HEK293 (cell line): ENCODE measurements around the gene CHD5.

ENCODE experiments used
- AEBP2 ChIP-seq: fragments of 450-650 bp; formaldehyde crosslinking; IDR thresholded peaks from 2 replicates; pipeline ENCODE4 v1.5.1; 2016; ENCODE audit warnings: missing biosample characterization, missing genetic modification characterization, borderline replicate concordance
- BCL11A ChIP-seq: fragments of 450-650 bp; formaldehyde crosslinking; IDR thresholded peaks from 2 replicates; pipeline ENCODE4 v1.5.1; 2016; ENCODE audit warnings: low read depth, missing biosample characterization, missing genetic modification characterization
- EGR2 ChIP-seq: fragments of 450-650 bp; formaldehyde crosslinking; IDR thresholded peaks from 2 replicates; pipeline ENCODE4 v1.5.1; 2016; ENCODE audit warnings: low read depth, missing biosample characterization, missing genetic modification characterization
- FEZF1 ChIP-seq: fragments of 450-650 bp; formaldehyde crosslinking; IDR thresholded peaks from 2 replicates; pipeline ENCODE4 v1.5.1; 2016; ENCODE audit warnings: missing biosample characterization, missing genetic modification characterization
- KLF7 ChIP-seq: fragments of 450-650 bp; formaldehyde crosslinking; IDR thresholded peaks from 2 replicates; pipeline ENCODE4 v1.5.1; 2016; ENCODE audit warnings: missing biosample characterization, missing genetic modification characterization, borderline replicate concordance
- RBAK ChIP-seq: fragments of 450-650 bp; formaldehyde crosslinking; IDR thresholded peaks from 2 replicates; pipeline ENCODE4 v1.5.1; 2016; ENCODE audit warnings: missing biosample characterization, missing genetic modification characterization
- TCF7L2 ChIP-seq: IDR thresholded peaks from 2 replicates; pipeline ENCODE4 v1.6.1; 2011; ENCODE audit warnings: low read depth, mild to moderate bottlenecking, inconsistent platforms, low read length, moderate library complexity, borderline replicate concordance
- YY1 ChIP-seq: fragments of 450-650 bp; formaldehyde crosslinking; IDR thresholded peaks from 2 replicates; pipeline ENCODE4 v1.5.1; 2018; ENCODE audit warnings: missing biosample characterization, missing genetic modification characterization
- ZBTB10 ChIP-seq: fragments of 450-650 bp; formaldehyde crosslinking; IDR thresholded peaks from 2 replicates; pipeline ENCODE4 v1.5.1; 2016; ENCODE audit warnings: missing biosample characterization, missing genetic modification characterization
- ZBTB26 ChIP-seq: fragments of 450-650 bp; formaldehyde crosslinking; optimal IDR thresholded peaks from 2 replicates; pipeline ENCODE3; 2016; ENCODE audit warnings: missing biosample characterization, mild to moderate bottlenecking, missing genetic modification characterization
- ZNF169 ChIP-seq: fragments of 450-650 bp; formaldehyde crosslinking; IDR thresholded peaks from 2 replicates; pipeline ENCODE4 v1.5.1; 2016; ENCODE audit warnings: missing biosample characterization, missing genetic modification characterization
- ZNF274 ChIP-seq, 2 experiments: fragments of 200-500 bp in 1 of 2; fragments of 450-650 bp in 1 of 2; sonication (Bioruptor generic) in 1 of 2; formaldehyde crosslinking in 1 of 2; IDR thresholded peaks; 2 replicates each; pipeline versions ENCODE4 v1.5.1 to v1.6.1; 2014 to 2016; ENCODE audit warnings: borderline replicate concordance in 1 of 2, inconsistent platforms in 1 of 2, low read length in 1 of 2, missing biosample characterization in 1 of 2, missing genetic modification characterization in 1 of 2
- ZNF610 ChIP-seq: fragments of 450-650 bp; formaldehyde crosslinking; IDR thresholded peaks from 2 replicates; pipeline ENCODE4 v1.5.1; 2016; ENCODE audit warnings: missing biosample characterization, missing genetic modification characterization, borderline replicate concordance
- ZNF645 ChIP-seq: fragments of 450-650 bp; formaldehyde crosslinking; IDR thresholded peaks from 2 replicates; pipeline ENCODE4; 2016; ENCODE audit warnings: missing biosample characterization, missing genetic modification characterization
- ZSCAN16 ChIP-seq: fragments of 450-650 bp; formaldehyde crosslinking; IDR thresholded peaks from 2 replicates; pipeline ENCODE4 v1.5.1; 2016; ENCODE audit warnings: missing biosample characterization, missing genetic modification characterization
- ZXDB ChIP-seq: fragments of 450-650 bp; formaldehyde crosslinking; IDR thresholded peaks from 2 replicates; pipeline ENCODE4 v1.5.1; 2016; ENCODE audit warnings: missing biosample characterization, missing genetic modification characterization
- TF ChIP-seq, protein P1 (sequence below): fragments of 450-650 bp; formaldehyde crosslinking; IDR thresholded peaks from 2 replicates; pipeline ENCODE4 v1.5.1; 2016; ENCODE audit warnings: missing biosample characterization, missing genetic modification characterization
- TF ChIP-seq, protein P2 (sequence below): fragments of 450-650 bp; formaldehyde crosslinking; IDR thresholded peaks from 2 replicates; pipeline ENCODE4 v1.5.1; 2017; ENCODE audit warnings: missing biosample characterization, missing genetic modification characterization
- TF ChIP-seq, protein P3 (sequence below): fragments of 450-650 bp; formaldehyde crosslinking; IDR thresholded peaks from 2 replicates; pipeline ENCODE4 v1.5.1; 2016; ENCODE audit warnings: missing biosample characterization, missing genetic modification characterization

CHD5 gene

GRCh38 chr1:6149597-6149996 is 30.5 kb downstream of the CHD5 start (continued):
- no peak for TF ChIP-seq ZBTB10
- TF ChIP-seq, protein P1, sequence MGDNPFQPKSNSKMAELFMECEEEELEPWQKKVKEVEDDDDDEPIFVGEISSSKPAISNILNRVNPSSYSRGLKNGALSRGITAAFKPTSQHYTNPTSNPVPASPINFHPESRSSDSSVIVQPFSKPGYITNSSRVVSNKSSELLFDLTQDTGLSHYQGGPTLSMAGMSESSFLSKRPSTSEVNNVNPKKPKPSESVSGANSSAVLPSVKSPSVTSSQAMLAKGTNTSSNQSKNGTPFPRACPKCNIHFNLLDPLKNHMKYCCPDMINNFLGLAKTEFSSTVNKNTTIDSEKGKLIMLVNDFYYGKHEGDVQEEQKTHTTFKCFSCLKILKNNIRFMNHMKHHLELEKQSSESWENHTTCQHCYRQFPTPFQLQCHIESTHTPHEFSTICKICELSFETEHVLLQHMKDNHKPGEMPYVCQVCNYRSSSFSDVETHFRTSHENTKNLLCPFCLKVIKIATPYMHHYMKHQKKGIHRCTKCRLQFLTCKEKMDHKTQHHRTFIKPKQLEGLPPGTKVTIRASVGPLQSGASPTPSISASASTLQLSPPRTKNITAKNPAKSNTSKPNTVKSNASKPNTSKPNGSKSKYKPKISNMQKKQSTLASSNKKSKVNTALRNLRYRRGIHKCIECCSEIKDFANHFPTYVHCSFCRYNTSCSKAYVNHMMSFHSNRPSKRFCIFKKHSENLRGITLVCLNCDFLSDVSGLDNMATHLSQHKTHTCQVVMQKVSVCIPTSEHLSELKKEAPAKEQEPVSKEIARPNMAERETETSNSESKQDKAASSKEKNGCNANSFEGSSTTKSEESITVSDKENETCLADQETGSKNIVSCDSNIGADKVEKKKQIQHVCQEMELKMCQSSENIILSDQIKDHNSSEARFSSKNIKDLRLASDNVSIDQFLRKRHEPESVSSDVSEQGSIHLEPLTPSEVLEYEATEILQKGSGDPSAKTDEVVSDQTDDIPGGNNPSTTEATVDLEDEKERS (tag by site-specific recombination), result no peak
- TF ChIP-seq, protein P2, sequence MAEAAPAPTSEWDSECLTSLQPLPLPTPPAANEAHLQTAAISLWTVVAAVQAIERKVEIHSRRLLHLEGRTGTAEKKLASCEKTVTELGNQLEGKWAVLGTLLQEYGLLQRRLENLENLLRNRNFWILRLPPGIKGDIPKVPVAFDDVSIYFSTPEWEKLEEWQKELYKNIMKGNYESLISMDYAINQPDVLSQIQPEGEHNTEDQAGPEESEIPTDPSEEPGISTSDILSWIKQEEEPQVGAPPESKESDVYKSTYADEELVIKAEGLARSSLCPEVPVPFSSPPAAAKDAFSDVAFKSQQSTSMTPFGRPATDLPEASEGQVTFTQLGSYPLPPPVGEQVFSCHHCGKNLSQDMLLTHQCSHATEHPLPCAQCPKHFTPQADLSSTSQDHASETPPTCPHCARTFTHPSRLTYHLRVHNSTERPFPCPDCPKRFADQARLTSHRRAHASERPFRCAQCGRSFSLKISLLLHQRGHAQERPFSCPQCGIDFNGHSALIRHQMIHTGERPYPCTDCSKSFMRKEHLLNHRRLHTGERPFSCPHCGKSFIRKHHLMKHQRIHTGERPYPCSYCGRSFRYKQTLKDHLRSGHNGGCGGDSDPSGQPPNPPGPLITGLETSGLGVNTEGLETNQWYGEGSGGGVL (tag by site-specific recombination), result no peak
- peak; percentile 67; the same call in 1 of the 2 replicates for TF ChIP-seq BCL11A (tag by site-specific recombination)
- 0 out of 2 replicates have a peak, but pooled peaks have one; percentile 10 for TF ChIP-seq RBAK (tag by site-specific recombination)
- 0 out of 2 replicates have a peak, but pooled peaks have one; percentile 47 for TF ChIP-seq ZNF645
- TF ChIP-seq, protein P3, sequence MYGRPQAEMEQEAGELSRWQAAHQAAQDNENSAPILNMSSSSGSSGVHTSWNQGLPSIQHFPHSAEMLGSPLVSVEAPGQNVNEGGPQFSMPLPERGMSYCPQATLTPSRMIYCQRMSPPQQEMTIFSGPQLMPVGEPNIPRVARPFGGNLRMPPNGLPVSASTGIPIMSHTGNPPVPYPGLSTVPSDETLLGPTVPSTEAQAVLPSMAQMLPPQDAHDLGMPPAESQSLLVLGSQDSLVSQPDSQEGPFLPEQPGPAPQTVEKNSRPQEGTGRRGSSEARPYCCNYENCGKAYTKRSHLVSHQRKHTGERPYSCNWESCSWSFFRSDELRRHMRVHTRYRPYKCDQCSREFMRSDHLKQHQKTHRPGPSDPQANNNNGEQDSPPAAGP (tag by site-specific recombination), result no peak
- TF ChIP-seq ZSCAN16, result no peak
- no peak for TF ChIP-seq KLF7
- TF ChIP-seq ZNF169 (tag by site-specific recombination), result no peak
- no peak for TF ChIP-seq ZNF274 (IDR thresholded peaks at IDR 0.05; ENCODE audit: low read length)
- TF ChIP-seq ZNF274 (tag by site-specific recombination; IDR thresholded peaks at IDR 0.05; ENCODE audit: borderline replicate concordance), result 0 out of 2 replicates have a peak, but pooled peaks have one; percentile 48
- no peak for TF ChIP-seq ZXDB
- TF ChIP-seq ZBTB26 (tag by site-specific recombination), result no peak
- TF ChIP-seq TCF7L2, result no peak
- peak; percentile 7; the same call in 1 of the 2 replicates for TF ChIP-seq EGR2
- no peak for TF ChIP-seq FEZF1
- no peak for TF ChIP-seq ZNF610 (tag by site-specific recombination)
- no peak for TF ChIP-seq AEBP2 (tag by site-specific recombination)
- no peak for TF ChIP-seq YY1
